ENCODE results near the gene KLF1. TPM values are rescaled to one million over a fixed set of nuclear protein-coding genes. Genes with fewer than 3 reads are reported as not detected.
"Not testable (repeated sequence)": the region's sequence is repeated elsewhere in the genome, so short reads cannot be mapped to it uniquely, and the experiment has no call there.

KLF1 gene
- total RNA-seq, 1 donor from 2014 or later = 0.80 TPM

DNA sequence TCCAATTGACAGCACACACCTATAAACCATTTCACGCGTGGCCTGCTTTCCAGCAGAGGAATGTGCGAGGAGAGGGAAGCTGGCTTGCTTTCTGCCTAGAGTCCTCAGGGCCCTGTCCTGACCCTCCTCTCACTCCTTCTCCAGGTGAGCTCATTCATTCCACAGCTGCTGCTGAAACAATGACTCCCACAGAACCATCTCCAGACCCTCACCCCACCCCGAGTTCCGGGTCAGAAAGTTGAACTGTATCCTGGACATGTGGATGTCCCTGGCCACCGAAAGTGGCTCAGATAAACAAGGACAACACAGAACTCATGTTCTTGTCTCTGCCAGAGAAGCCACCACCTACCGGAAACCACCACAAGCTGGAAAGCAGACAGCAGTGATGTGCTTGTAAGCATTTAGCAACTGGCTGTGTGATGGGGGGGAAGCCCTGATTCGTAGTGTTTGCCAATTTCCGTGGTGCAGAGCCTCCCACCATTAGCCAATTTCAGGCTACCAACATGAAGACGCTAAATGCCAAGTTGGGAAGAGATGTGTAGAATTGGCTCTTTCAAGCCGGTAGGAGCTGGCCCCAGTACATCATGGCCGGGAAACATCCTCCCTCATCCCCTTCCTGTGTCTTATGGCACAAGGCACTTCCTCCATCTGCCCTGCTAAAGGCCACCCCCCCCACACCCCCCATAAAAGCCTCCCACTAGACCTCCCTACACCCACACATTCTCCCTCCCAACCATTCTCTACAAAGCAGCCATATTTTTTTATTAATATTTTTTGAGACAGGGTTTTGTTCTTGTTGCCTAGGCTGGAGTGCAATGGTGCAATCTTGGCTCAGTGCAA is 27.1 kb upstream of the KLF1 start:
- peaks cover 24% of the 10 kb centered on the region for H3K4me1 Mint-ChIP-seq (ENCODE audit: low read depth)
- peak overlapping the region; percentile 95 for H3K27ac Mint-ChIP-seq
- no peaks in the 10 kb centered on the region for H3K9me3 Mint-ChIP-seq
- DNase-seq (ENCODE audit: low spot score) = peak; percentile 51
- H3K36me3 Mint-ChIP-seq (ENCODE audit: low read depth) = peaks cover 3% of the 10 kb centered on the region
- peak overlapping the region; percentile 70 for H3K4me3 Mint-ChIP-seq
- no peaks in the 10 kb centered on the region for H3K27me3 Mint-ChIP-seq (ENCODE audit: insufficient read depth)
- intact Hi-C loops (cut with micrococcal nuclease) = no loop called here

DNA sequence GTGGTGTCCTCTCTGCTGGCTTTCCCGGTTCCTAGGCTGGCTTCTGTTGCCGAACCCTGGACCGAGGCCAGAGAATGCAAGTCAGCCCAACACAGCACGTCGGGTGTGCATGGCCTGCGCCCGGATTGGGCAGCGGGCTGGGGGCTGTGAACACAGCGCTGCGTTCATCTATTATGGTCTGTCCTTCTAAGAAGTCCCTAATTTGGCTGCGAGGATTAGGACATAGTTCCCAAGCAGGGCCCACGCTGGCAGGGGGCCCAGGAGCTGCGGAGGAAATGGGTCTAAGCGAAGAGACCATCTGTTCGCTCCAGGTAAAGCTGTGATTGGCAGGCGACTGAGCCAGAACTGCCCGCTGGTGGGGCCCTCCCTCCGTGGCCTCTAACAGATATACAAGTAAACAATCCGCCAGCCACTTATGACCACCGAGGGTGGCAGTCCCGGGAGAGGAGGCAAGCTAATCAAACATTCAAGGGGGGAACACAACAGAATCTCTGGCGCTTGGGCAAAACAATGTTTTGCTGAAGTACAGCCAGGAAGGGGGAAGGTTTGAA is 26.1 kb upstream of the KLF1 start:
- H3K27ac Mint-ChIP-seq = peak overlapping the region; percentile 55

GRCh38 chr19:12912571-12912970 is 25.6 kb upstream of the KLF1 start:
- Mint-ChIP-seq H3K27me3 (ENCODE audit: insufficient read depth) (no peaks in the 10 kb centered on the region), H3K4me3 (no peak overlapping the region), H3K4me1 (ENCODE audit: low read depth) (peaks cover 19% of the 10 kb centered on the region), H3K9me3 (no peaks in the 10 kb centered on the region), H3K27ac (no peak overlapping the region), H3K36me3 (ENCODE audit: low read depth) (peaks cover 3% of the 10 kb centered on the region)
- DNase-seq (ENCODE audit: low spot score) = no peak
- intact Hi-C loops (cut with micrococcal nuclease) = no loop called here

More for the DNA sequence above, 26.1 kb upstream of the KLF1 start:
- Mint-ChIP-seq H3K27me3 (ENCODE audit: insufficient read depth) (no peaks in the 10 kb centered on the region), H3K9me3 (no peaks in the 10 kb centered on the region), H3K4me3 (no peak overlapping the region), H3K36me3 (ENCODE audit: low read depth) (peaks cover 3% of the 10 kb centered on the region), H3K4me1 (ENCODE audit: low read depth) (peaks cover 19% of the 10 kb centered on the region)
- intact Hi-C loops (cut with micrococcal nuclease) = no loop called here
- no peak for DNase-seq (ENCODE audit: low spot score)

DNA sequence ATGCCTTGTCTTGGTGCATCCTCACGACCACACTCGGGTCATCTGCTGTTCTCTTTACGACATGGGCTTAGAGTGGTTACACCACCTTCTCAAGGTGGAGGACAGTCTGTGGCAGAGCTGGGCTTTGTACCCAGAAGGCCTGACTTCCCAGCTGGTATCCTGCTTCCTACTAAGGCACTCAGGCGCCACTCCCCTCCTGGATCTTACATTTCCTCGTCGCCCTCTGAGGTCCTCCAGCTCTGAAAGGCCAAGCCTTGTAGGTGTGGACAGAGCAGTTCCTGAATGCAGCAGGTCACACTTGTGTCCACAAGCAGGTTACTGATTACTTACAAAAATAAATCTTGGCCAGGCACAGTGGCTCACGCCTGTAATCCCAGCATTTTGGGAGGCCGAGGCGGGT is 20.2 kb upstream of the KLF1 start:
- DNase-seq (ENCODE audit: low spot score) = no peak
- no peak overlapping the region for H3K27ac Mint-ChIP-seq
- no peaks in the 10 kb centered on the region for H3K9me3 Mint-ChIP-seq

DNA sequence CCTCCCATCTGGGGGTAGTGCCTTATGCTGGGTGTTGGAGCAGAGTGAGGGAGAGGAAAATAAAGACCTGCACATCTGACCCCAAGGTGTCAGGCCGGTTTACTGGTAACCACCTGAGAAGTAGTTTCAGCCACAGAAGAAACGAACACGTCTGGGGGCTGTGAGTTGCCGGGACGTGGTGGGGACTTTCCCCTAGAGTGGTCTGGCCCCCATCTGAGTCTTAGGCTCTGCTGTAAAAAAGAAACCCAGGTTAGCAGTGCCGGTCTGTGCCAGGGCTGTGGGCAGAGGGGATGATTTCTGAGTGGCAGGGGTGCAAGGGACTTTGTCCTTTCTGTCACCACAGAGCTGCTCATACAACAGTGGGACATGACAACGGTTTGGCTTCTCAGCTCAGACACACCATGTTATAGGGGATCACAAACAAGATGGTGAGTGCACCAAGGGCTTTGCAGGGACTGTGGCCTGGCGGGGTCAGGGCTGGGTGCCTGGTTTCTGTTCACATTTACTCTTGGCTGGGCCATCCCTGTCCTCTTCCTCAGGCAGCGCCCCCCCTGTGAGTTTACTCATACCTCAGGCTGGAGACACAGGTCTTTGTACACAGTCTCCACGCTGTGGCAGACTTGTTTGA is 13.0 kb upstream of the KLF1 start:
- H3K9me3 Mint-ChIP-seq = no peaks in the 10 kb centered on the region
- intact Hi-C loops (cut with micrococcal nuclease) = no loop called here
- peaks cover 9% of the 10 kb centered on the region for H3K4me1 Mint-ChIP-seq (ENCODE audit: low read depth)
- DNase-seq (ENCODE audit: low spot score) = no peak
- peaks cover 14% of the 10 kb centered on the region for H3K36me3 Mint-ChIP-seq (ENCODE audit: low read depth)
- H3K27me3 Mint-ChIP-seq (ENCODE audit: insufficient read depth) = no peaks in the 10 kb centered on the region
- no peak overlapping the region for H3K27ac Mint-ChIP-seq
- H3K4me3 Mint-ChIP-seq = no peak overlapping the region

More for the DNA sequence above, 20.2 kb upstream of the KLF1 start:
- Mint-ChIP-seq H3K36me3 (ENCODE audit: low read depth) (peaks cover under 1% of the 10 kb centered on the region), H3K4me3 (no peak overlapping the region), H3K4me1 (ENCODE audit: low read depth) (no peaks in the 10 kb centered on the region), H3K27me3 (ENCODE audit: insufficient read depth) (no peaks in the 10 kb centered on the region)
- intact Hi-C loops (cut with micrococcal nuclease) = no loop called here

- intact Hi-C loops (cut with micrococcal nuclease) = no loop called here
- H3K27me3 Mint-ChIP-seq (ENCODE audit: insufficient read depth) = no peaks in the 10 kb centered on the region
- no peak for DNase-seq (ENCODE audit: low spot score)
Observed at GRCh38 chr19:12896460-12896859, 9.5 kb upstream of the KLF1 start.

DNA sequence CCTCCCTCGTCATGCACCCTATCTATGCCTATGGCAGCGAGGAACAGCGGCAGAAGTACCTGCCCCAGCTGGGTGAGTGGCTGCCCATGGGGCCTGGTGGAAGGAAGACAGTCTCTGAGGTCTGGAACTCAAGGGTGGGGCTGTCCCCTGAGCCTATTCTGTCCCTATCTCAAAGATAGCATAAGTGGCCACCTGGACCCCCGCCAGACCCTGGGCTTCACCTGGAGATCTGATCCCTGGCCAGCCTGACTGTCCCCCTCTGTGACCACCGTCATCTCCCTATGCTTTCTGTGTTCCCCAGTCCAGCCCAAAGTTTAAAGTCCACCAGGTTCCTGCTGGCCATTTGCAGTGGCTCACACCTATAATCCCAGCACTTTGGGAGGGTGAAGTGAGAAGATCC is 6.6 kb upstream of the KLF1 start:
- Mint-ChIP-seq H3K4me1 (ENCODE audit: low read depth) (peaks cover 13% of the 10 kb centered on the region), H3K36me3 (ENCODE audit: low read depth) (peaks cover 23% of the 10 kb centered on the region), H3K27ac (no peak overlapping the region), H3K27me3 (ENCODE audit: insufficient read depth) (no peaks in the 10 kb centered on the region), H3K9me3 (no peaks in the 10 kb centered on the region), H3K4me3 (peak overlapping the region; percentile 74)
- no peak for DNase-seq (ENCODE audit: low spot score)
- intact Hi-C loops (cut with micrococcal nuclease) = no loop called here

More at GRCh38 chr19:12896460-12896859, 9.5 kb upstream of the KLF1 start:
- H3K36me3 Mint-ChIP-seq (ENCODE audit: low read depth) = peaks cover 28% of the 10 kb centered on the region
- H3K4me1 Mint-ChIP-seq (ENCODE audit: low read depth) = peaks cover 12% of the 10 kb centered on the region
- no peak overlapping the region for H3K4me3 Mint-ChIP-seq
- H3K9me3 Mint-ChIP-seq = no peaks in the 10 kb centered on the region
- no peak overlapping the region for H3K27ac Mint-ChIP-seq

GRCh38 chr19:12891553-12892021 is 4.6 kb upstream of the KLF1 start:
- DNase-seq (ENCODE audit: low spot score) = no peak
- Mint-ChIP-seq H3K4me1 (ENCODE audit: low read depth) (peaks cover 13% of the 10 kb centered on the region), H3K27ac (peak overlapping the region; percentile 88), H3K36me3 (ENCODE audit: low read depth) (peaks cover 18% of the 10 kb centered on the region), H3K27me3 (ENCODE audit: insufficient read depth) (no peaks in the 10 kb centered on the region), H3K9me3 (no peaks in the 10 kb centered on the region), H3K4me3 (peak overlapping the region; percentile 97)
- intact Hi-C loops (cut with micrococcal nuclease) = loop anchor here (1.0 to 2.0 kb wide), 5 partner anchors 24 to 154 kb away; partner anchors contain the start of genes CALR, GADD45GIP1, GET3 and SYCE2

- peaks cover 13% of the 10 kb centered on the region for H3K4me1 Mint-ChIP-seq (ENCODE audit: low read depth)
- no peaks in the 10 kb centered on the region for H3K9me3 Mint-ChIP-seq
- H3K27me3 Mint-ChIP-seq (ENCODE audit: insufficient read depth) = no peaks in the 10 kb centered on the region
- peaks cover 18% of the 10 kb centered on the region for H3K36me3 Mint-ChIP-seq (ENCODE audit: low read depth)
- H3K27ac Mint-ChIP-seq = peak within 1 kb of the TSS; percentile 88
- DNase-seq (ENCODE audit: low spot score) = peak; percentile 95
- peak within 1 kb of the TSS; percentile 97 for H3K4me3 Mint-ChIP-seq
- intact Hi-C loops (cut with micrococcal nuclease) = loop anchor here (1.0 to 2.0 kb wide), 7 partner anchors 10 to 154 kb away; partner anchors contain the start of genes CALR, DNASE2, FARSA and GADD45GIP1
Observed at GRCh38 chr19:12890787-12891552, 4.0 kb upstream of the KLF1 start, which contains the start of gene GCDH. Gene GCDH (plus strand): TSS chr19:12891160. CDS start chr19:12891305, 145 bp downstream.

DNA sequence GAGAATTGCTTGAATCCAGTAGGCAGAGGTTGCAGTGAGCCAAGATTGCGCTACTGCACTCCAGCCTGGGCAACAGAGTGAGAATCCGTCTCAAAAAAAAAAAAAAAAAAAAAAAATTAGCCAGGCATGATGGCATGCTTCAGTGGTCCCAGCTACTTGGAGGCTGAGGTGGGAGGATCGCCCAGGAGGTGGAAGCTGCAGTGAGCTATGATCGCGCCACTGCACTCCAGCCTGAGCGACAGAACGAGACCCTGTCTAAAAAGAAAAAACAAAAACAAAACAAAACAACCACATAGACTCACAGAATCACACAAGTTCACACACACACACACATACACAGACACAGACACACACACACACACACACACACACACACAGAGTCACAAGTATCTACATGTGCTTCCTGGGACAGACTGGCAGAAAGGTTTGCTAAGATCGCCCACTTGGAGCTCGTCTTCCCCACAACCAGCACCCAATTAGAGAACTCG is 3.3 kb upstream of the KLF1 start:
- H3K9me3 Mint-ChIP-seq; DNase-seq (ENCODE audit: low spot score); H3K27me3 Mint-ChIP-seq (ENCODE audit: insufficient read depth): not testable (repeated sequence)
- H3K4me3 Mint-ChIP-seq = peak overlapping the region; percentile 97
- peaks cover 18% of the 10 kb centered on the region for H3K36me3 Mint-ChIP-seq (ENCODE audit: low read depth)
- peak overlapping the region; percentile 88 for H3K27ac Mint-ChIP-seq
- peaks cover 13% of the 10 kb centered on the region for H3K4me1 Mint-ChIP-seq (ENCODE audit: low read depth)
- intact Hi-C loops (cut with micrococcal nuclease) = loop anchor here (1.0 to 2.0 kb wide), 3 partner anchors 9 to 66 kb away; partner anchors contain the start of genes DNASE2, FARSA and GADD45GIP1

DNA sequence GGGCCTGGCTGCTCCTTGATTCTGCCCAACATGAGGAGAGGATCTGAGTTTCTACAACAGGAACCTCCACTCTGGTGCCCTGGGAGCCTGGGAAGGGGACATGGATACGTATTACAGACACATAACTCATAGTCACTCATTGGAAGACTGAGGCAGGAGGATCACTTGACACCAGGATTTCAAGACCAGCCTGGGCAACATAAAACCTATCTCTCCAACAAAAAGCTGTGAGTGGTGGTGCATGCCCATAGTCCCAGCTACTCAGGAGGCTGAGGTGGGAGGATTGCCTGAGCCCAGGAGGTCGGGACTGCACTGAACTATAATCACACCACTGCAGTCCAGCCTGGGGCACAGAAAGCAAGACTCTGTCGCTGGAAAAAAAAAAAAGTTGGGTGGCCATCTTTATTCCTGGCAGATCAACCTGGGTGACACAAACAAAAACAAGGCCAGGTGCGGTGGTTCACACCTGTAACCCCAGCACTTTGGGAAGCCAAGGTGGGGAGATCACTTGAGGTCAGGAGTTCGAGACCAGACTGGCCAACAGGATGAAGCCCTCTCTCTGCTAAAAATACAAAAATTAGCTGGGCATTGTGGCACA is 1.1 kb upstream of the KLF1 start:
- Mint-ChIP-seq H3K27me3 (ENCODE audit: insufficient read depth) (no peaks in the 10 kb centered on the region), H3K27ac (no peak overlapping the region)
- intact Hi-C loops (cut with micrococcal nuclease) = no loop called here

DNA sequence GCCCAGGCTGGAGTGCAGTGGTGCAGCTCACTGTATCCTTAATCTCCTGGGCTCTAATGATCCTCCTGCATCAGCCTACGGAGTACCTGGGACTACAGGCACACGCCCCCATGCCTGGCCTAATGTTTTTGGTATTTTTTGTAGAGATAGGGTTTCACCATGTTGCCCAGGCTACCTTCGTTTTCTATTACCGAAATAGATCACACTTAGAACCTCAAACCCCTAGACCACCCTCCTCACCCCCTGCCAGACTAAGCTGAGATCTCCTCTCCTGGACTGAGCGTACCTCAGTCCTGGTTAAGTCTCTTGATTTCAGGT is 391 bp downstream of the KLF1 start:
- H3K27ac Mint-ChIP-seq = peak overlapping the region; percentile 36
- H3K9me3 Mint-ChIP-seq = no peaks in the 10 kb centered on the region
- H3K4me1 Mint-ChIP-seq (ENCODE audit: low read depth) = peaks cover 18% of the 10 kb centered on the region
- no peak for DNase-seq (ENCODE audit: low spot score)
- H3K36me3 Mint-ChIP-seq (ENCODE audit: low read depth) = peaks cover 3% of the 10 kb centered on the region
- H3K4me3 Mint-ChIP-seq = peak overlapping the region; percentile 69
- intact Hi-C loops (cut with micrococcal nuclease) = no loop called here
- H3K27me3 Mint-ChIP-seq (ENCODE audit: insufficient read depth) = no peaks in the 10 kb centered on the region

More for the DNA sequence above, 1.1 kb upstream of the KLF1 start:
- peaks cover 18% of the 10 kb centered on the region for H3K4me1 Mint-ChIP-seq (ENCODE audit: low read depth)
- peaks cover 4% of the 10 kb centered on the region for H3K36me3 Mint-ChIP-seq (ENCODE audit: low read depth)
- no peaks in the 10 kb centered on the region for H3K9me3 Mint-ChIP-seq
- no peak overlapping the region for H3K4me3 Mint-ChIP-seq
- DNase-seq (ENCODE audit: low spot score) = no peak
